ENCODE data around the gene GP9.
"Not testable (repeated sequence)": the region's sequence is repeated elsewhere in the genome, so short reads cannot be mapped to it uniquely, and the experiment has no call there.

Gene GP9

DNA sequence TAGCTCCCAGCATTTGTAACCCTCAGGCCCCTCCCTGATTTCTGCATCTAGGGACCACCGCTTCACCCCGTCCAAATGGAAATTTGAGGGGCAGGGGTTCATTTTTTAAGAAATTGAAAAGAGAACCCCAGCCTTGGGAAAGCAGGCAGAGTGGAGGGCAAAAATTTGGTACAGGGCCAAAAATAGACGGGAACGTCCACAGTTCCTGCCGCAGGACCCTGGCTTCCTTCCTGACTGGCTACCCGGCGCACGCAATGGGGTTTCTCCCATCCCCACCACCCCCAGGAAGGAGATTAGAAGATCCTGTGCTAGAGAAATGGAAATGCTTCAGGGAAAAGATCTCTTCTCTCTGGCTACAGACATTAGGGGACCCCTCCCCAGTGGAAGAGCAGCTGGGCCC is 20.9 kb downstream of the GP9 start:
- no peak for FAIRE-seq

DNA sequence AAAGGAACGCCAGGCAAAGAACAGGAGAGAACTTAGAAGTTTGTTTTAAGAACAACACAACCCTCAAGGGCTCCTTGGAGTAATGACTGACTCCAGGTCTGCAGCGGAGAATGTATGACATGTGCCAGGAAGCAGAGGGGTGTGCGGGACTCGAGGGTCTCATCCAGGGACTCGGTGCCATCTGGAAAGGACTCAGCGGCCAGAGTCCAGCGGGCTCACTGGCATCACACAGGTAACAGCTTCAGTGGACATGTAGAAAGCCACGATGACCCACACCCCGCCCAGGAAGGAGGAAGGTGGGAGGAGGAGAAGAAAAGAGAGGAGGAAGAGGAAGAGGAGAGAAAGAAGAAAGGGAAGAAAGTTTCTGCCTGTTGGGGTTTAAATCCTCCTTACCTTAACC is 21.4 kb downstream of the GP9 start:
- FAIRE-seq, result no peak

DNA sequence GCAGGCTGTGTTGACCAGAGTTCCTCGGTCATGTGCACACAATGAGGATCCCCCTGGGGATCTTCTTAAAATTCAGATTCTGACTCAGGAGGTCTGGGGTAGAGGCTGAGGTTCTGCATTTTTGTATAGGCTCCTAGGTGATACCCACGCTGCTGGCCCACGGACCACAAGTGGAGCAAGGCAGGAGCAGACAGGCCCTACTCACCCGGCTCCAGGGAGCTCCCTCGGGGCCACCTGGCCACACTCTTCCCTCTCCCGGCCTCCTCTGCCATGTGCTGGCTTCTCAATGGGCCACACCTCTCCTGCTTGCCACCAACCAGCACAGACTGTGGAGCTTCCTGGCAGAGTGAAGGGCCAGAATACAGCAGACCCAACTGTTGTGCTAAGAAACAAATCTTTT is 23.9 kb downstream of the GP9 start:
- no peak for FAIRE-seq

DNA sequence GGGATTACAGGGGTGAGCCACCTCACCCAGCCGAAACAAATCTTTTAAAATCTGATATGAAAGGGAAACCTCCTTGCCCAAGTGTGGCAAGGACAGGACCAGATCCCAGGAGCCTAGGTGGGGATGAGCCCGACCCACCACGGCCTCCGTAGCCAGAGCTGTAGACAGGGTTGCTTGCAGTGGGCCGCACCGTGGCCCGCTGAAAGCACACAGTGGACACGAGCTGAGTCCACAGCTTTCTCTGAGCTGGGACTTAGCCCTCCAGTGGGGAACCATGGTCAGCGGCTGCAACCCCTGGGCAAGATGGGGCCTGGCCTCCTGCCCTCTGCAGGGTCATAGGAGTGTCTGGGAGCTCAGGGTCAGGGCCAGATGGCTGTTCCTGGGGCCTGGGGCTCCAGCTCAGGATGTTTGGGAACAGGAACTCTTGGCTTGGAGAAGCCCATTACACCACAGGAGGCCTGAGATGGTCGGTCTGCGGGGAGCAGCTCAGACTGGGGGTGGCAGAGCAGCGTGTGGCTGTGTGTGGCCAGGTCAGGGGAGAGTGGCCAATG is 24.7 kb downstream of the GP9 start:
- no peak for FAIRE-seq

- FAIRE-seq, result no peak
Measured at GRCh38 chr3:129085818-129086217, 25.2 kb downstream of the GP9 start.

- FAIRE-seq, result no peak
Measured at GRCh38 chr3:129087138-129087702, 26.6 kb downstream of the GP9 start.

GRCh38 chr3:129087904-129088303 is 27.3 kb downstream of the GP9 start:
- peak; percentile 75 for FAIRE-seq

DNA sequence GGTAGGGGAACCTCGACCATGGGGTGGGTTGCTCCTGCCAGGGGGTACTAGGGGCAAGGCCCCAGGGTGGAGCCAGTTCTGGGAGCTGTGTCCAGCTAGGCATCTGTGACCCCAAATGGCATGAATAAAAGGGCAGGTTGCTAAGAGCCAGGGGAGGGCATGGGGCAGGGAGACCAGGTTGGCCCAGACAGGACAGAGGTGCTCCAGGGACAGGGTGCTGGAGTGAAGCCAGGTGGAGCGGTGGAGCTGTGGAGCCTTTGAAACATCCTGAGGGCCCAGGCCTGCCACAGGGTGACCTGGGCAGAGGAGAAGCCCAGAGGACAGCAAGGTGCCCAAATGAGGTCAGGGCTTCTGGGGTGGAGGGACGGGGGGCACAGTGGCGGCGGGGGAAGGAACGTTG is 27.7 kb downstream of the GP9 start:
- not testable (repeated sequence) for FAIRE-seq

- no peak for FAIRE-seq
Measured at GRCh38 chr3:129095285-129095684, 34.7 kb downstream of the GP9 start.

DNA sequence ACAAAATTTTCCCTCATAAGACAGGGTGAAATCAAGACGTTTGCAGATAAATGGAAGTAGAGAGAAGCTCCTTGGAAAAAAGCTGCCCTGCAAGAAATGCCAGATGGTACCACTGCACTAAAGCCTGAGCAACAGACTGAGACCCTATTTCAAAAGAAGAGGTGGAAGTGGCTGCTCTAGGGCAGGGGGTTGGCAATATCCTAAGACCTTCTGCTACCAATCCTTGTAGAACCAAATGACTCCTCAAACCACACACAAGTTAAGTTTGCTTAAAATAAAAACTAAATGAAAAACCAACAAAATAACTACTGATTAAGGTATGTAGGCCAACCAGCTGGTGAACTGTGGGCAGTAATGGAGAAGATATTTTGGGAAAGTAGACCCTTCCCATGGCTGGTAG is 39.7 kb downstream of the GP9 start:
- no peak for FAIRE-seq

DNA sequence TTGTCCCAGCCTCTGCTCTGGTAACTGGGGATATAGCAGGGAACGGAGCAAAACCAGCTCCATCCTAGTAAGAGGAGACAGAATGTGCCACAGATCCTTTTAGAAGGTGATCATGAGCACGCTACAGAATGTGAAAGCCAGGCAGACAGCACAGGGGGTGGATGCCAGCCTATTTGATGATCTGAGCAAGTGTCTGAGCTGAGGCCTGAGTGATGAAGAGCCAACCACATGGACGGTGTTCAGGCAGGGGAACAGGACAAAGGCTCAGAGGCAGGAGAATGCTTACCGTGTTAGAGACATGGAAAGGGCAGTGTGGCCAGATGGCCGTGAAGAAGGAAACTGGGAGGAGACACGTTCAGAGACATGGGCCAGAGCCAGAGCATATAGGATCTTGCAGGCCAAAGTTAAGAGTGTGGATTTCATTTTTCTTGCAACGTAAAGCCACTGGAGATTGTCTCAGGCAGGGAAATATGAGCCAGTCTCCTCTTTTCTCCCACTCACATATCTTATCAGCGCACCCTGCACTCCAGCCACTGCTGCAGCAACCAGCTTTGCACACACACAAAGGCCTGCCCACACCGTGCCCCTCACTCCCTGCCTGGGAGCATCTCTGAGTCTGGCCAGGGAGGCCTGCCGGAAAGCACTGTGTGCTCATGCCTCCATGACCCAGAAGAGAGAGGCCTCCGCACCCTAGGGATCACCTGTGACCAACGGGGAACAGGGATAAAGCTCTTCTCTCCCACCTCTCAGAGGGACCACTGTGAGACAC is 41.0 kb downstream of the GP9 start:
- FAIRE-seq, result no peak

DNA sequence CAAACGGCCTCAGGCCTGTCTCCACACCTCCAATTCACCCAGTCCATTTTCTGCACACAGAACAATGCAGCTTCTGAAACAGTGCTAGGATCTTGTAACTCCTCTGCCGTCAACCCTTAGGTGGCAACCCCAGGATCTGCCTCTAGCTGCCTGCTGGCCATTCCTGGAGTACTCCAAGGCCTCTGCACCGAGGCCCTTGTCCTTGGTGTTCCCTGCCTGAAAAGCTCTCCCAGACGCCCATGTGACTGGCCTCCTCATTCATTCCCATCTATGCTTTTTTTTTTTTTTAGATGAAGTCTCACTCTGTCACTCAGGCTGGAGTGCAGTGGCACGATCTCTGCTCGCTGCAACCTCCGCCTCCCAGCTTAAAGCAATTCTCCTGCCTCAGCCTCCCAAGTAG is 42.7 kb downstream of the GP9 start:
- FAIRE-seq, result no peak

DNA sequence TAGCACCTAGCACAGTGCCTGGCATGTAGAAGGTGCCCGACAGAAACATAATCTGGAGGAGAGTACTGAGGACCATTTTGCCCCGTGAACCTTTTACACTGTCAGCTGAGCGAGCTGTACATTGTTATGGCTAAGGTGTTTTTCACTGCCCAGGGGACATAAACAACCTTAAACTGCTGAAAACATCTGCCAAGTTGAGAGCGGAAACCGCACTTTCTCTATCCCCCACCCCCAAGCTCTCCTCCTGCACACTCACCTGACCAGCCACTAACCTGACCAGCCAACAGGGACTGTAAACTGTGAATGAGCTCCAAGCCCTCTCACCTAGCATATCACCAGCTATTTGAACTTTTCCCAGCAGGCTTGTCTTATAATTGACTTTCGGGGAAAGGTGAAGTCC is 43.5 kb downstream of the GP9 start:
- no peak for FAIRE-seq

- no peak for FAIRE-seq
Measured at GRCh38 chr3:129104498-129105079, 44.0 kb downstream of the GP9 start.

DNA sequence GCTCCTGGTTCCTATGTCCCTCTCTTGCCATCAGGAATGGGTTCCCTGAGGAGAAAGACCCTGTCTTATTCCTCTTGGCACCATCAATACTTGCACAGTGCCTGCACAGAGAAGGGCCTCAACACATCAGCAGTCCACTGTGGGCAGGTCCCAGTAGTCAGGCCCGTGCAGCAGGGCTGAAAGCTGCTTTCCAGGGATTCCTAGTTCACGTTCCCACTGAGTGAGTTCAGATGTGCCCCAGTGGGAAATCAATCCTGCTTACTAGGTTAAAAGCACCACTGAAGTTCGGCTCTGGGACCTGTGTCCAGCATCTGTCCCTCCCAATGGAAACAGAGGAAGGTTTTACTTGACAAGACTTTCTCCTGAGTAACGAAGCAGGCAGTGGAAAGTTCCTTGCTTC is 45.3 kb downstream of the GP9 start:
- FAIRE-seq, result no peak

DNA sequence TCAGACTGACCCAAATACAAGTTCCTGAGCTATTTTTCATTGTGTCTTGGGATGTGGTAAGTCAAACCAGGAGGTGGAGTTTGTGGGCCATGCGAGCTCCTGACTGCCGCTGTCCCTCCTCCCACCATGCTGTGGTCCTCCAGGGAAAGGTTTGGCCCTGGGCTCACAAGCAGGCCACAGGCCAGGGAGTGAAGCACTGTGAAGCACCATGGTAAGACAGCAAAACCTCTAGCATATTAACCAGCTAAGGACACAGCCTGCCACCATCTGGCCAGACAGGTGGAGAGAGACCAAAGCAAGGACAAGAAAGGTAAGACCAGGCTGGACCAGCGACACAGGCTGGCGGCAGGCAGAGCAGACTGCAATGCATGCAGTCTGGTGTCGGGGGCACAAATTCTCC is 45.7 kb downstream of the GP9 start:
- FAIRE-seq, result no peak

GRCh38 chr3:129106866-129107565 is 46.4 kb downstream of the GP9 start:
- no peak for FAIRE-seq

DNA sequence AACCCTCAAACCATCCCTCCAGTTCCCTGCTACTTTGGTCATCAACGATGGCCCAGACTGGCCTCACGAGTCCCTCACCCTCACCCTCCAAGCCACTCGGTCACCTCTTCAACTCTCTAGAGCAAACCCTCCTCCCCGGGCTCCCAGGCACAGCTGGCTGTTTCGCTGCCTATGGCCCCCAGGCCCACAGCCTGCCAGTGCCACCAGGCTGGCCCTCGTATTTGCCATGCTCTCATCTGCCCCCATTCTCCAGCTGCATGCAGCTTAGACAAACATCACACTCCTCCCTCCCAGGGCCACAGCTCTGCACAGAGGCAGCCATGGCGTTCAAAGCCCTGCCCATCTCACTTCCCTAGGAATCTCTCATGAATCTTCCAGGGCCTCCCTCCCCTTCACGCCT is 47.2 kb downstream of the GP9 start:
- no peak for FAIRE-seq

DNA sequence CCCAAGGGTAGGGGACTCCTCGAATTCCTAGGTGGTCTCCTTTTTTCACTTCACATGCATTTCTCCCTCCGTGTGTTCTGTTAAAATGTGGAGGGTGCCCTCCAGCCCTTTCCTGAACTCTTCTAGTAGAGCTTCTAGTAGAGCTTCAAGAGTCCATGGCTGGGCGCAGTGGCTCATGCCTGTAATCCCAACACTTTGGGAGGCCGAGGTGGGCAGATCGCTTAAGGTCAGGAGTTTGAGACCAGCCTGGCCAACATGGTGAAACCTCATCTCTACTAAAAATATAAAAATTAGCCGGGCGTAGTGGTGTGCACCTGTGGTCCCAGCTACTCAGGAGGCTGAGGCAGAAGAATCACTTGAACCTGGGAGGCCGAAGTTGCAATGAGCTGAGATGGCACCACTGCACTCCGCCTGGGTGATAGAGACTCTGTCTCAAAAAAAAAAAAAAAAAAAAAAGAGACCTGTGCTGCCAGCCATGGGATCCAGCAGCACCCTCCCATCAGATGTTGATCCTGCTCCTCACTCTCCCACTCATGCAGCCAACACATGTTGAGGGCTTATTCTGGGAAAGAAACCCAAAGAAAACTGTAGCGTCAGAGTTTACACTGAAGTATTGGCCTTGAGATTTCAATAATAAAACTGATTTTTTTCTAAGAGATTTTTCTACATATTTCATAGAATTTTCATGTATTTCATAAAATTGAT is 50.6 kb downstream of the GP9 start:
- FAIRE-seq, result not testable (repeated sequence)

Measured in G401.6 (cell line).